ENCODE measurements around the gene RHEB. TPM values are rescaled to one million over a fixed set of nuclear protein-coding genes. Genes with fewer than 3 reads are reported as not detected.
"Not testable (repeated sequence)": the region's sequence is repeated elsewhere in the genome, so short reads cannot be mapped to it uniquely, and the experiment has no call there.

The RHEB gene
- total and polyA plus RNA-seq, 11 donors, result 81.4 to 155 (median 106) TPM

- Histone ChIP-seq H3K4me1 (peaks cover 0 to 10% (median 7%) of the 10 kb centered on the region in 12 donors), H3K27me3 (no peaks in the 10 kb centered on the region), H3K36me3 (no peaks in the 10 kb centered on the region), H3K27ac (no peak overlapping the region), H3K4me3 (no peak overlapping the region), H3K9me3 (peaks cover 0 to 5% (median 0%) of the 10 kb centered on the region in 12 donors)
- 93 to 94% (median 93%) methylated on average over 8 of the region's 8 CpGs for WGBS, 4 donors
- DNase-seq, result no peak
- intact Hi-C loops (cut with DNase I), result loop anchor here in 2 of 10 donors (5.0 to 10.0 kb wide), 2 partner anchors 100 to 108 kb away; no protein-coding TSS in a partner anchor
- no peak for ATAC-seq
- TF ChIP-seq CTCF (IDR thresholded peaks at IDR 0.05) (no peak), POLR2A (IDR thresholded peaks at IDR 0.05) (no peak)
Observed at GRCh38 chr7:151524331-151524730, 4.6 kb upstream of the RHEB start.

GRCh38 chr7:151520419-151521261 lies 945 bp upstream of the RHEB start:
- intact Hi-C loops (cut with DNase I), result loop anchor here in 2 of 10 donors (5.0 to 10.0 kb wide), 2 partner anchors 104 to 112 kb away; no protein-coding TSS in a partner anchor
- no peaks in the 10 kb centered on the region for H3K27me3 ChIP-seq
- ATAC-seq (peak in 3 of 4 donors; percentile 4 to 43 (median 20)), DNase-seq (peak; percentile 45 to 84 (median 75))
- TF ChIP-seq CTCF (IDR thresholded peaks at IDR 0.05) (no peak), POLR2A (IDR thresholded peaks at IDR 0.05) (no peak)
- no peaks in the 10 kb centered on the region for H3K9me3 ChIP-seq
- peak overlapping the region; percentile 43 to 100 (median 97) for H3K27ac ChIP-seq
- no peaks in the 10 kb centered on the region for H3K36me3 ChIP-seq
- peaks cover 0 to 39% (median 27%) of the 10 kb centered on the region in 12 donors for H3K4me1 ChIP-seq
- 9 to 26% (median 13%) methylated on average over 20 to 55 of the region's 55 CpGs for WGBS, 4 donors
- peak overlapping the region; percentile 42 to 98 (median 76) for H3K4me3 ChIP-seq

- peaks cover 0 to 49% (median 29%) of the 10 kb centered on the region in 12 donors for H3K4me1 ChIP-seq
- H3K27ac ChIP-seq, result peak overlapping the region; percentile 91 to 100 (median 98)
- H3K27me3 ChIP-seq, H3K9me3 ChIP-seq, H3K36me3 ChIP-seq: not testable (repeated sequence)
- H3K4me3 ChIP-seq, result peak overlapping the region; percentile 55 to 98 (median 79)
- peak; percentile 55 to 79 (median 68) for DNase-seq
- ATAC-seq, result peak; percentile 56 to 90 (median 78)
- 0 to 1% (median 1%) methylated on average over 46 to 109 of the region's 118 CpGs for WGBS, 4 donors
- intact Hi-C loops (cut with DNase I), result loop anchor here in 6 of 10 donors (2.0 to 10.0 kb wide), 7 partner anchors 37 to 1074 kb away; no protein-coding TSS in a partner anchor
- TF ChIP-seq CTCF (IDR thresholded peaks at IDR 0.05) (peak in 2 of 12 donors; percentile 8 to 16), POLR2A (IDR thresholded peaks at IDR 0.05) (peak in 1 of 2 donors; percentile 58)
Observed at GRCh38 chr7:151518947-151519764, 539 bp downstream of the RHEB start.

Data from heart left ventricle (tissue), 16 donors.